MM.1S (cell line): ENCODE results near the gene CFC1.
"Not testable (repeated sequence)": the region's sequence is repeated elsewhere in the genome, so short reads cannot be mapped to it uniquely, and the experiment has no call there.

Source experiments
- DNase-seq: peaks from one replicate; pipeline ENCODE4 v3.0.0-alpha.2; 2015
- H2AFZ ChIP-seq: fragments of 300-600 bp; sonication (generic); 2 replicates; pipeline ENCODE4 v1.6.0; 2016; ENCODE audit warnings: antibody characterized with exemption, low read length
- H3F3A ChIP-seq: fragments of 300-600 bp; sonication (generic); 2 replicates; pipeline ENCODE4 v1.6.1; 2016; ENCODE audit warnings: mild to moderate bottlenecking, antibody characterized with exemption, low read length, moderate library complexity, mixed read lengths; ENCODE audit not compliant: insufficient read depth
- H3K27ac ChIP-seq: fragments of 300-600 bp; sonication (generic); 2 replicates; pipeline ENCODE4 v1.5.1; 2016; ENCODE audit warnings: mild to moderate bottlenecking, low read length
- H3K27me3 ChIP-seq: fragments of 300-600 bp; sonication (generic); replicated peaks from 2 replicates; pipeline ENCODE4 v1.6.0; 2016; ENCODE audit warnings: low read length; ENCODE audit not compliant: insufficient read depth
- H3K36me3 ChIP-seq: fragments of 300-600 bp; sonication (generic); replicated peaks from 2 replicates; pipeline ENCODE4 v1.6.1; 2016; ENCODE audit warnings: mild to moderate bottlenecking, low read length, mixed read lengths; ENCODE audit not compliant: insufficient read depth
- H3K4me1 ChIP-seq: fragments of 300-600 bp; sonication (generic); 2 replicates; pipeline ENCODE4 v1.6.1; 2016; ENCODE audit warnings: low read length, mixed read lengths
- H3K4me2 ChIP-seq: fragments of 300-600 bp; sonication (generic); 2 replicates; pipeline ENCODE4 v1.6.0; 2016; ENCODE audit warnings: low read depth, low read length
- H3K4me3 ChIP-seq: fragments of 300-600 bp; sonication (generic); 2 replicates; pipeline ENCODE4 v1.5.1; 2016; ENCODE audit warnings: low read length, mixed read lengths
- H3K79me2 ChIP-seq: fragments of 300-600 bp; sonication (generic); 2 replicates; pipeline ENCODE4 v1.6.1; 2016; ENCODE audit warnings: mixed run types, low read length, mixed read lengths
- H3K9ac ChIP-seq: fragments of 300-600 bp; sonication (generic); 2 replicates; pipeline ENCODE4 v1.6.1; 2016; ENCODE audit warnings: low read length, mixed read lengths
- H3K9me2 ChIP-seq: fragments of 300-600 bp; sonication (generic); replicated peaks from 2 replicates; pipeline ENCODE4 v1.6.1; 2016; ENCODE audit warnings: mild to moderate bottlenecking, low read length, mixed read lengths; ENCODE audit not compliant: insufficient read depth
- H3K9me3 ChIP-seq: fragments of 300-600 bp; sonication (generic); replicated peaks from 2 replicates; pipeline ENCODE4 v1.6.1; 2016; ENCODE audit warnings: mild to moderate bottlenecking, low read length, mixed read lengths; ENCODE audit not compliant: insufficient read depth
- H4K20me1 ChIP-seq: fragments of 300-600 bp; sonication (generic); 2 replicates; pipeline ENCODE4 v1.6.1; 2016; ENCODE audit warnings: mild to moderate bottlenecking, low read length, moderate library complexity, mixed read lengths; ENCODE audit not compliant: insufficient read depth

The CFC1 gene

GRCh38 chr2:130590842-130591359 lies 8.5 kb downstream of the CFC1 start:
- DNase-seq, H3F3A ChIP-seq, H3K9me2 ChIP-seq, H3K79me2 ChIP-seq, H3K27me3 ChIP-seq, H3K4me1 ChIP-seq, H3K4me3 ChIP-seq, H3K27ac ChIP-seq, H2AFZ ChIP-seq, H3K9me3 ChIP-seq, H3K9ac ChIP-seq, H4K20me1 ChIP-seq, H3K36me3 ChIP-seq, H3K4me2 ChIP-seq: not testable (repeated sequence)

- H3K79me2 ChIP-seq, H3K9ac ChIP-seq, H3K36me3 ChIP-seq, H3K27ac ChIP-seq, H3K4me1 ChIP-seq, DNase-seq, H3F3A ChIP-seq, H3K9me2 ChIP-seq, H3K9me3 ChIP-seq, H4K20me1 ChIP-seq, H3K4me2 ChIP-seq, H3K4me3 ChIP-seq, H3K27me3 ChIP-seq, H2AFZ ChIP-seq: not testable (repeated sequence)
Measured at GRCh38 chr2:130590170-130590841, 9.1 kb downstream of the CFC1 start.

- H3K27me3 ChIP-seq, H3K9ac ChIP-seq, H2AFZ ChIP-seq, H3K9me3 ChIP-seq, H3F3A ChIP-seq, H3K27ac ChIP-seq, H4K20me1 ChIP-seq, H3K4me3 ChIP-seq, H3K4me2 ChIP-seq, DNase-seq, H3K4me1 ChIP-seq, H3K79me2 ChIP-seq, H3K36me3 ChIP-seq, H3K9me2 ChIP-seq: not testable (repeated sequence)
Measured at GRCh38 chr2:130588688-130589458, 10.5 kb downstream of the CFC1 start.

- not testable (repeated sequence) for H3K4me3 ChIP-seq, H3K4me1 ChIP-seq, H3K9me3 ChIP-seq, H3K27ac ChIP-seq, H3K27me3 ChIP-seq, DNase-seq, H3K9ac ChIP-seq, H3K9me2 ChIP-seq, H4K20me1 ChIP-seq, H2AFZ ChIP-seq, H3K36me3 ChIP-seq, H3K79me2 ChIP-seq, H3K4me2 ChIP-seq, H3F3A ChIP-seq
Measured at GRCh38 chr2:130584726-130585125, 14.6 kb downstream of the CFC1 start.

DNA sequence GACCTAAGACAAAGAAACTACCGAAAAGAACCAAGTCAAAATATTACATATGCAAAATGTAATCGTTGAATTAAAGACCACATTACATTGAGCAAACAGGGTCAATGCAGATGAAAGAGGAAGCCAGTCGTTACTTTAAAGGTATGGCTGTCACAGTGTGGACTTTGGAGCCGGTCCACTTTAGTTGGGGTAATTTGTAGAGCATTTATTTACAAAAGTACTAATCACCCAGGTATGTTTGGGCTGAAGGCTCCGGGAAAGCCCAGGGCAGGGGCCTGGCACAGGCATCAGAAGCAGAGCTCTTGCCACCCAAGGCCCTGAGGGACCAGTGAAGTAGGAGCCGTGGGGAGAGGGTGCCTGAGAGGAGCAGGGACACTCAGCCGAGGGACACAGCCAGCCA lies 15.8 kb downstream of the CFC1 start:
- not testable (repeated sequence) for H3K4me3 ChIP-seq, H3K9ac ChIP-seq, H4K20me1 ChIP-seq, H3K9me2 ChIP-seq, H3K79me2 ChIP-seq, H3K36me3 ChIP-seq, DNase-seq, H3F3A ChIP-seq, H3K9me3 ChIP-seq, H3K27ac ChIP-seq, H2AFZ ChIP-seq, H3K27me3 ChIP-seq, H3K4me1 ChIP-seq, H3K4me2 ChIP-seq

GRCh38 chr2:130582970-130583369 lies 16.4 kb downstream of the CFC1 start:
- H3F3A ChIP-seq, H3K36me3 ChIP-seq, DNase-seq, H3K9ac ChIP-seq, H2AFZ ChIP-seq, H3K4me3 ChIP-seq, H4K20me1 ChIP-seq, H3K4me2 ChIP-seq, H3K27me3 ChIP-seq, H3K9me3 ChIP-seq, H3K4me1 ChIP-seq, H3K27ac ChIP-seq, H3K9me2 ChIP-seq, H3K79me2 ChIP-seq: not testable (repeated sequence)

DNA sequence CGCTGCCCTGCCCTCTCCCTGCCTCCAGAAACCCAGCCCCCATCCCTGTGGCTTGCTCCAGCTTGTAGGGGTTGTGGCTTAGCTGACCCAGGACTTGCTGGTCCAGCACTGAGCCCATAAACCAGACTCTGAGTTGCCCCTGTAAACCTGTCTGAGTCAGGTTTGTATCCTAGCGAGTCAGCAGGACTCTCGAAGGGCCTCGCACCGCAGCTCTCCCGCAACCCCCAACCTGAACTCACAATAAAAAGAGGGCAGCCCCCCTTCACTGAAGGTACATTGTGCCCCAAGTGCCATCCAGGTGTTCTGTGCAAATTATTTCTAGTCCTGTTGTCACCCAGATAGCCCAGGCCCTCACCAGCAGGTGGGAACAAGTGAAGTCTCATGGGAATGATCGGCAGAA lies 17.9 kb downstream of the CFC1 start:
- H3F3A ChIP-seq, H3K9me2 ChIP-seq, H3K4me3 ChIP-seq, H3K79me2 ChIP-seq, DNase-seq, H3K9me3 ChIP-seq, H4K20me1 ChIP-seq, H3K36me3 ChIP-seq, H3K9ac ChIP-seq, H2AFZ ChIP-seq, H3K4me1 ChIP-seq, H3K27me3 ChIP-seq, H3K4me2 ChIP-seq, H3K27ac ChIP-seq: not testable (repeated sequence)

DNA sequence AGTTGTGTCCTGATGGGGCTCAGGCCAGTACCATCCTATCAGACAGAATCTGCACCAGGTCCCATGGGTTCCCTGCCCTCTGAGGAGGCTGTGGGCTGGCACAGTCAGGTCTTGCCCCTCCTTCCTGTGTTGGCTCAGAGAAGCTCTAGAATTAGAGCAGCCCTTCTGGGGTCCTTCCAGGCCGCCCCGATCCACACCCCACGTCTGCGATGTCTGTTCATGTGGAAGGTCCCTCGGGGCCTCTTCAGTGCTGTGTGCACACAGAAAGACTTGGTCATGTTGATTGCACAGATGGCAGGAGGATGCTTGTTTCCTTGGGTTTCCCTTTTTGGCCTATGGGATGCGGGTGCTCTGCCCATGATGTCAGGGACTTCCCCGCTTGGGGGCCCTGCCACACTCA lies 20.3 kb downstream of the CFC1 start:
- not testable (repeated sequence) for H2AFZ ChIP-seq, H3F3A ChIP-seq, H3K4me1 ChIP-seq, H3K4me3 ChIP-seq, H4K20me1 ChIP-seq, H3K79me2 ChIP-seq, H3K9ac ChIP-seq, H3K4me2 ChIP-seq, H3K9me2 ChIP-seq, H3K9me3 ChIP-seq, H3K27me3 ChIP-seq, DNase-seq, H3K27ac ChIP-seq, H3K36me3 ChIP-seq
